ENCODE results near the gene RNF114. TPM values are rescaled to one million over a fixed set of nuclear protein-coding genes. Genes with fewer than 3 reads are reported as not detected.

Gene RNF114
- total RNA-seq, 1 donor: 114 TPM

- TF ChIP-seq, protein P1, sequence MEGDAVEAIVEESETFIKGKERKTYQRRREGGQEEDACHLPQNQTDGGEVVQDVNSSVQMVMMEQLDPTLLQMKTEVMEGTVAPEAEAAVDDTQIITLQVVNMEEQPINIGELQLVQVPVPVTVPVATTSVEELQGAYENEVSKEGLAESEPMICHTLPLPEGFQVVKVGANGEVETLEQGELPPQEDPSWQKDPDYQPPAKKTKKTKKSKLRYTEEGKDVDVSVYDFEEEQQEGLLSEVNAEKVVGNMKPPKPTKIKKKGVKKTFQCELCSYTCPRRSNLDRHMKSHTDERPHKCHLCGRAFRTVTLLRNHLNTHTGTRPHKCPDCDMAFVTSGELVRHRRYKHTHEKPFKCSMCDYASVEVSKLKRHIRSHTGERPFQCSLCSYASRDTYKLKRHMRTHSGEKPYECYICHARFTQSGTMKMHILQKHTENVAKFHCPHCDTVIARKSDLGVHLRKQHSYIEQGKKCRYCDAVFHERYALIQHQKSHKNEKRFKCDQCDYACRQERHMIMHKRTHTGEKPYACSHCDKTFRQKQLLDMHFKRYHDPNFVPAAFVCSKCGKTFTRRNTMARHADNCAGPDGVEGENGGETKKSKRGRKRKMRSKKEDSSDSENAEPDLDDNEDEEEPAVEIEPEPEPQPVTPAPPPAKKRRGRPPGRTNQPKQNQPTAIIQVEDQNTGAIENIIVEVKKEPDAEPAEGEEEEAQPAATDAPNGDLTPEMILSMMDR (IDR thresholded peaks at IDR 0.05; ENCODE audit: insufficient read depth, low read length): no peak
- DNase-seq (ENCODE audit: low read depth): no peak
- no peak overlapping the region for H3K4me3 ChIP-seq (ENCODE audit: low read depth, low read length)
Measured at GRCh38 chr20:49942942-49943341, 6.7 kb downstream of the RNF114 start.

GRCh38 chr20:49945306-49945700 is 9.1 kb downstream of the RNF114 start:
- no peak overlapping the region for H3K4me3 ChIP-seq (ENCODE audit: low read depth, low read length)
- TF ChIP-seq, protein P1 (IDR thresholded peaks at IDR 0.05; ENCODE audit: insufficient read depth, low read length): no peak
- no peak for DNase-seq (ENCODE audit: low read depth)

DNA sequence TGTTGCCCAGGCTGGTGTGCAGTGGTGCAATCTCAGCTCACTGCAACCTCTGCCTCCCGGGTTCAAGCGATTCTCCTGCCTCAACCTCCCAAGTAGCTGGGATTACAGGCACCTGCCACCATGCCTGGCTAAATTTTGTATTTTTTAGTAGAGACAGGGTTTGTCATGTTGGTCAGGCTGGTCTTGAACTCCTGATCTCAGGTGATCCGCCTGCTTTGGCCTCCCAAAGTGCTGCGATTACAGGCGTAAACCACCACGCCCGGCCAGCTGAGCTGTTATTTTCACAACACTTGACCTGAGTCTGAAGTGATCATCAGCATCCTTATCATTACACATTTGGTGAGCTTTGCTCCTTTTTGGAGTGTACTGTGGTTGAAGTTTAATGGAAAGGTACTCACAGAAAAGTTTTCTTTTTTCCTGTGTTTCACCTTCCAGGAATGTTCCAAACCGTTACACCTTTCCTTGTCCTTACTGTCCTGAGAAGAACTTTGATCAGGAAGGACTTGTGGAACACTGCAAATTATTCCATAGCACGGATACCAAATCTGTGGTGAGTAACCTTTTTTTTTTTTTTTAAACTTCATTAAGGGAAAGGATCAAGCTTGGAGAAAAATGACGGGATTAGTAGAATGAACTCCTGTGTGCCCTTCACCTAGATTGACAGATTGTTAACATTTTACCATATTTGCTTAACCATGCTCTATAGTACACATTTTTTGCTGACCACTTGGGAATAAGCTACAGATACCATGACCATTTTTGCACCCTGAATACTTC is 9.7 kb downstream of the RNF114 start:
- DNase-seq (ENCODE audit: low read depth): no peak
- H3K4me3 ChIP-seq (ENCODE audit: low read depth, low read length): no peak overlapping the region
- TF ChIP-seq, protein P1 (IDR thresholded peaks at IDR 0.05; ENCODE audit: insufficient read depth, low read length): no peak

- no peak overlapping the region for H3K4me3 ChIP-seq (ENCODE audit: low read depth, low read length)
- DNase-seq (ENCODE audit: low read depth): no peak
- TF ChIP-seq, protein P1 (IDR thresholded peaks at IDR 0.05; ENCODE audit: insufficient read depth, low read length): no peak
Measured at GRCh38 chr20:49948178-49948577, 12.0 kb downstream of the RNF114 start.

- H3K4me3 ChIP-seq (ENCODE audit: low read depth, low read length): no peak overlapping the region
- TF ChIP-seq, protein P1 (IDR thresholded peaks at IDR 0.05; ENCODE audit: insufficient read depth, low read length): no peak
- peak; percentile 89 for DNase-seq (ENCODE audit: low read depth)
Measured at GRCh38 chr20:49948809-49949507, 12.8 kb downstream of the RNF114 start.

- H3K4me3 ChIP-seq (ENCODE audit: low read depth, low read length): no peak overlapping the region
- DNase-seq (ENCODE audit: low read depth): peak; percentile 80
- TF ChIP-seq, protein P1 (IDR thresholded peaks at IDR 0.05; ENCODE audit: insufficient read depth, low read length): no peak
Measured at GRCh38 chr20:49951151-49951550, 15.0 kb downstream of the RNF114 start.
